Peyer's patch (tissue), 4 donors: ENCODE data around the gene COL4A1. TPM values are rescaled to one million over a fixed set of nuclear protein-coding genes. Genes with fewer than 3 reads are reported as not detected.

Experiments used
- DNase-seq, 3 donors: peaks; one replicate each; pipeline ENCODE4 v3.0.0-alpha.2; 2017 to 2019
- H3K27ac ChIP-seq, 4 donors: fragments of 200-600 bp; sonication (generic); one replicate each; pipeline ENCODE4 v1.5.1; 2016 to 2019
- H3K27me3 ChIP-seq, 2 donors: fragments of 200-600 bp; sonication (generic); one replicate each; pipeline ENCODE4 v1.5.1; 2019
- H3K36me3 ChIP-seq, 3 donors: fragments of 200-600 bp; sonication (generic); one replicate each; pipeline ENCODE4 v1.5.1; 2016 to 2019
- H3K4me1 ChIP-seq, 4 donors: fragments of 200-600 bp; sonication (generic); one replicate each; pipeline ENCODE4 v1.5.1; 2016 to 2019
- H3K4me3 ChIP-seq, 4 donors: fragments of 200-600 bp; sonication (generic); 1 replicate in 3 of 4; 2 replicates in 1 of 4; pipeline ENCODE4 v1.5.1; 2016 to 2019; ENCODE audit warnings: mild to moderate bottlenecking in 1 of 4
- H3K9me3 ChIP-seq, 4 donors: fragments of 200-600 bp; sonication (generic); one replicate each; pipeline ENCODE4 v1.5.1; 2016 to 2019; ENCODE audit warnings: mild to moderate bottlenecking in 1 of 4
- POLR2A ChIP-seq, 2 donors: fragments of 450-650 bp; IDR thresholded peaks; one replicate each; pipeline ENCODE4 v1.5.1; 2017; ENCODE audit warnings: antibody characterized with exemption in 2 of 2, mild to moderate bottlenecking in 2 of 2, moderate library complexity in 2 of 2
- total RNA-seq, 4 donors: library from RNA; depleted of rRNA; stranded (reverse); fragments of >200 nt; gene quantifications; one replicate each; pipeline ENCODE4 v1.1.0, GENCODE V29; 2016
- TF ChIP-seq, protein P1 (sequence below), 6 experiments: fragments of 450-650 bp in 4 of 6; fragments of 200-600 bp in 2 of 6; sonication (generic) in 1 of 6; IDR thresholded peaks; one replicate each; pipeline ENCODE4 v1.5.1; 2017 to 2019; ENCODE audit warnings: antibody characterized with exemption in 6 of 6, mild to moderate bottlenecking in 3 of 6, moderate library complexity in 1 of 6

Gene COL4A1
- total RNA-seq, 4 donors from 2014 or later: 28.0 to 69.3 (median 36.3) TPM

DNA sequence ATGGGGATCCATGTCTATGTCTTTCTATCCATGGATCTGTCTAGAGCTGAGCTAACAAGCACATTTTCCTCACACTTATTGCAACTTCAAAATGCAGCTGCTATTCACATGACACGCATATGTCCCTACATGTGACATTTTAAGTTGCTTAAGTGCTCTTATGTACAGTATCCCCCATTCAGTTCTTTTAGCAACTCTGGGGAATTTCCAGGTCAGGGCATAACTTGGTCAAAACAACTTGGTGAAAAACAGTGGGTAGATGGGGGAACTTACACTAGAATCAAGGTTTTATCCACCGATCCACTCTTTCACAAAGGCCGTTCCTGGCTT, 73.0 kb downstream of the COL4A1 start:
- Histone ChIP-seq H3K4me3 (no peak overlapping the region), H3K36me3 (no peaks in the 10 kb centered on the region), H3K27me3 (no peaks in the 10 kb centered on the region), H3K27ac (peak overlapping the region; percentile 25 to 74 (median 66)), H3K9me3 (no peaks in the 10 kb centered on the region), H3K4me1 (peaks cover 0 to 20% (median 0%) of the 10 kb centered on the region in 4 donors)
- no peak for TF ChIP-seq POLR2A (IDR thresholded peaks at IDR 0.05)
- TF ChIP-seq, protein P1, sequence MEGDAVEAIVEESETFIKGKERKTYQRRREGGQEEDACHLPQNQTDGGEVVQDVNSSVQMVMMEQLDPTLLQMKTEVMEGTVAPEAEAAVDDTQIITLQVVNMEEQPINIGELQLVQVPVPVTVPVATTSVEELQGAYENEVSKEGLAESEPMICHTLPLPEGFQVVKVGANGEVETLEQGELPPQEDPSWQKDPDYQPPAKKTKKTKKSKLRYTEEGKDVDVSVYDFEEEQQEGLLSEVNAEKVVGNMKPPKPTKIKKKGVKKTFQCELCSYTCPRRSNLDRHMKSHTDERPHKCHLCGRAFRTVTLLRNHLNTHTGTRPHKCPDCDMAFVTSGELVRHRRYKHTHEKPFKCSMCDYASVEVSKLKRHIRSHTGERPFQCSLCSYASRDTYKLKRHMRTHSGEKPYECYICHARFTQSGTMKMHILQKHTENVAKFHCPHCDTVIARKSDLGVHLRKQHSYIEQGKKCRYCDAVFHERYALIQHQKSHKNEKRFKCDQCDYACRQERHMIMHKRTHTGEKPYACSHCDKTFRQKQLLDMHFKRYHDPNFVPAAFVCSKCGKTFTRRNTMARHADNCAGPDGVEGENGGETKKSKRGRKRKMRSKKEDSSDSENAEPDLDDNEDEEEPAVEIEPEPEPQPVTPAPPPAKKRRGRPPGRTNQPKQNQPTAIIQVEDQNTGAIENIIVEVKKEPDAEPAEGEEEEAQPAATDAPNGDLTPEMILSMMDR (IDR thresholded peaks at IDR 0.05): no peak
- DNase-seq: no peak

DNA sequence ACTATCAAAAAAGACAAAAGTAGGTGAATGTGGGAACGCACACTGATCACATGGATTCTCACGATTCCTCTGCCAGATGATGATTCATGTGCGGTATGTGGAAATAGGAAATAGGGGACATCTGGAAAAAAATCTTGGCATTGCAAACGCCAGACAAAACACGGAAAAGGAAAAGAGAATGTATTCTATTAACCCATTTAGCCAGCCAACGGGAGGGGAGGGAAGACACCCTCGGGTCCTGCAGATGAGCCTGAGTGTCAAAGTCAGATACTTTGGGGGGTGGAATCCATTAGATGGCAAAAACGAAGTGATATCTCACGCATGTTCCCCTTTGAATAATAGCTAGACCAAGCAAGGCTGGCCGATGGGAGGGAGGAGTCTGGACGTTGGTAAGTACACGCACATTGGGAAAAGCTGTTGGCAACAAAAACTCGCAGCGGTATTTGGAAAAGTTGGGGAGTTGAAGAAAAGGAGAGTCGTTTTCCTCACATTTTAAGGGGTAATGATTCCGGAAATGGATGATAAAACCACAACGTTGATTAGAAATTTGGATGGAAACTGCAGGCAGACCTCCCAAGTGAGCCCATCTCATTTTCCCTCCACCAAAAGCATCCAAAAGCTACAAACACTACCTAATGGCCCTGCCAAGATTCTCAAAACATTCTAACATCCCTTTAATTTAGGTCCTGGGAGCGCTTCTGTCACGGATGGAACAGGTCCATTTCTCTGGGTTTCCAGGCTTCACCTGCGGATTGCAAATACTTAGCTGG, 73.6 kb downstream of the COL4A1 start:
- Histone ChIP-seq H3K27me3 (no peaks in the 10 kb centered on the region), H3K4me1 (peaks cover 0 to 20% (median 0%) of the 10 kb centered on the region in 4 donors), H3K27ac (peak overlapping the region; percentile 2 to 74 (median 66)), H3K36me3 (no peaks in the 10 kb centered on the region), H3K4me3 (no peak overlapping the region), H3K9me3 (no peaks in the 10 kb centered on the region)
- TF ChIP-seq, protein P1 (IDR thresholded peaks at IDR 0.05): no peak
- no peak for TF ChIP-seq POLR2A (IDR thresholded peaks at IDR 0.05)
- DNase-seq: no peak

DNA sequence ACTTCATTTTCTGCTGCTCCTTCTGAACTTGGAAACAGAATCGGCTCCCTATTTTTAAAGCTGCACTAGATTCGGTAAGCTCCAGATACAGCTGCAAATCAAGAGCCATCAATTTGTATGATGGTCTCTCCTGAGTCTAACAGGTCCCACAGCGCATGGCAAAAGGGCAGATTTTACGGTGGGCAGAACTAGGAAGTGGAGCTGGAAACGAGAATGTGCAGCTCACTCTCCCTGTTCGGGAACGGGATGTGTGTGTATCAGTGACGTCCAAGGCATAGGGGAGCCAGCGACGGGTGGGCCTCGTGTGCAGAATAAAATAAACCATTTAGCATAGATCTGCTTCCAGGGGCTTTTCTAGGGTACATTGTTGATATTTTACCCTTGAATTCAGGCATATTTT, 74.2 kb downstream of the COL4A1 start:
- DNase-seq: no peak
- Histone ChIP-seq H3K27me3 (no peaks in the 10 kb centered on the region), H3K27ac (peak overlapping the region; percentile 2 to 74 (median 66)), H3K36me3 (no peaks in the 10 kb centered on the region), H3K4me3 (no peak overlapping the region), H3K9me3 (no peaks in the 10 kb centered on the region), H3K4me1 (peaks cover 0 to 15% (median 0%) of the 10 kb centered on the region in 4 donors)
- no peak for TF ChIP-seq POLR2A (IDR thresholded peaks at IDR 0.05)
- TF ChIP-seq, protein P1 (IDR thresholded peaks at IDR 0.05): no peak

DNA sequence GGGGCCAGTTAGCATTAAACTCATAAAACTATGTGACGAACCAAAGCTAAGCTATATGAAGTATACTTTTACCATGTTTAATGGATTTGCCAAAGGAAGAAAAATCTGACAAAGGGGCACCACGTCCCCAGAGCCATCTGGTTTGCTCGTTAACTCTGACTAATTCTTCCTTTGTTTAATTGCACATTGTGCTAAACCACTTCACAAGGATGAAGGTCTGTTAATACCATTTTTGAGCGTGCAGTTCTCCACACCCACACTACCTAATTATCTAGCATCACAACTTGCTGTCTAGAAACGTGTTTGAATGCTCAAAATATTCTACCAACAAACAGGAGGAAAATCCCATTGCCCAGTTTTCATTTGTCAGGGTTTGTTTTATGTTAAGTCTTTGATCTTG, 74.8 kb downstream of the COL4A1 start:
- Histone ChIP-seq H3K27ac (peak overlapping the region in 3 of 4 donors; percentile 49 to 72 (median 60)), H3K4me3 (no peak overlapping the region), H3K36me3 (no peaks in the 10 kb centered on the region), H3K4me1 (peaks cover 0 to 12% (median 0%) of the 10 kb centered on the region in 4 donors), H3K27me3 (no peaks in the 10 kb centered on the region), H3K9me3 (no peaks in the 10 kb centered on the region)
- TF ChIP-seq, protein P1 (IDR thresholded peaks at IDR 0.05): no peak
- no peak for TF ChIP-seq POLR2A (IDR thresholded peaks at IDR 0.05)
- DNase-seq: no peak

DNA sequence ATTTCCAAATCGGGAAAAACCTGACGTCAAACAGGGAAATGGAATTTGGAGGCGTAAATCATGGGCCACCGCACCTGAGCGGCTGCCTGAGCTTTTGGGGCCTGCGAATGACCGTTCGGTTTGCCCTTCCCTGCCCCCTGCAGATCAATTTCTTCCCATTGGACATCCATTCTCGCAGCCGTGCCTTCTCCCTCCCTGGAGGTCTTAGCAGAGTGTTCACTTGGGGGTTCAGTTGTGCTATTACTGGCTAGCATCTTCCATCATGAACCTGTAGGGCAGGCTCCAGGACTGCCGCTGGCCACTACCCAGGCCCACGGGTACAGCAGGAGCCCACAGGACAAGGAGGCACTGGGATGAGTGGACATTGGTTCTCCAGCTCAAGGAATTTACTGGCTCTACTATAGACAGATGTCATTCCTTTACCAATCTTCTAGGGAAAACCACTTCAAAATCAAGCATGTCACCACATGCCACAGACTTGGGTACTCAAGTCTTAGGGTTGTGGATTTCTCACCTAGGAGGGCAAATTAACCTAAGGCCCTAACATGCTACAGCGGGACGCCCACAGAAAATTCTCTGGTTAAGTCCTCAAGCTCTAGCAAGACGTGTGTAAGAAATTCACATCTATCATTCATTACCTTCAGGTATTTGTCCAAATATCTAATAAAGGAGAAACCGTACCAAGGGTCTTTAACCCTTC, 75.5 kb downstream of the COL4A1 start:
- Histone ChIP-seq H3K27me3 (no peaks in the 10 kb centered on the region), H3K4me3 (no peak overlapping the region), H3K9me3 (no peaks in the 10 kb centered on the region), H3K36me3 (no peaks in the 10 kb centered on the region), H3K27ac (peak overlapping the region in 1 of 4 donors; percentile 18), H3K4me1 (peaks cover 0 to 6% (median 0%) of the 10 kb centered on the region in 4 donors)
- no peak for DNase-seq
- TF ChIP-seq, protein P1 (IDR thresholded peaks at IDR 0.05): no peak
- no peak for TF ChIP-seq POLR2A (IDR thresholded peaks at IDR 0.05)
